ENCODE measurements around the gene EXOC3.

EXOC3 gene

GRCh38 chr5:402615-403359 is 40.2 kb upstream of the EXOC3 start:
- H3K4me1 ChIP-seq (ENCODE audit: low read length) = peaks cover 12% of the 10 kb centered on the region
- H4K20me1 ChIP-seq (ENCODE audit: insufficient read depth, low read length) = no peaks in the 10 kb centered on the region
- no peaks in the 10 kb centered on the region for H3K79me2 ChIP-seq (ENCODE audit: low read length)
- no peak overlapping the region for H3K9ac ChIP-seq (ENCODE audit: low read length)
- H3K27me3 ChIP-seq (ENCODE audit: low read depth, low read length) = peaks cover 11% of the 10 kb centered on the region
- H3K27ac ChIP-seq (ENCODE audit: low read length) = no peak overlapping the region
- no peak overlapping the region for H3K4me2 ChIP-seq (ENCODE audit: low read length)
- H3K9me3 ChIP-seq (ENCODE audit: insufficient read depth, low read length) = no peaks in the 10 kb centered on the region
- H3K4me3 ChIP-seq (ENCODE audit: low read length) = no peak overlapping the region
- H2AFZ ChIP-seq (ENCODE audit: low read depth, low read length) = no peak overlapping the region
- TF ChIP-seq CTCF (IDR thresholded peaks at IDR 0.05; ENCODE audit: low read depth, low read length) = no peak
- TF ChIP-seq EZH2phosphoT487 (IDR thresholded peaks at IDR 0.05; ENCODE audit: low read depth) = no peak
- H3K36me3 ChIP-seq (replicated peaks; ENCODE audit: low read depth, low read length) = no peaks in the 10 kb centered on the region

- no peaks in the 10 kb centered on the region for H3K36me3 ChIP-seq (replicated peaks; ENCODE audit: low read depth, low read length)
- no peak overlapping the region for H3K9ac ChIP-seq (ENCODE audit: low read length)
- peaks cover 11% of the 10 kb centered on the region for H3K27me3 ChIP-seq (ENCODE audit: low read depth, low read length)
- no peak overlapping the region for H2AFZ ChIP-seq (ENCODE audit: low read depth, low read length)
- H3K4me1 ChIP-seq (ENCODE audit: low read length) = peaks cover 12% of the 10 kb centered on the region
- H3K79me2 ChIP-seq (ENCODE audit: low read length) = no peaks in the 10 kb centered on the region
- TF ChIP-seq EZH2phosphoT487 (IDR thresholded peaks at IDR 0.05; ENCODE audit: low read depth) (no peak), CTCF (IDR thresholded peaks at IDR 0.05; ENCODE audit: low read depth, low read length) (no peak)
- H3K4me3 ChIP-seq (ENCODE audit: low read length) = no peak overlapping the region
- H3K9me3 ChIP-seq (ENCODE audit: insufficient read depth, low read length) = no peaks in the 10 kb centered on the region
- no peaks in the 10 kb centered on the region for H4K20me1 ChIP-seq (ENCODE audit: insufficient read depth, low read length)
- H3K27ac ChIP-seq (ENCODE audit: low read length) = no peak overlapping the region
- no peak overlapping the region for H3K4me2 ChIP-seq (ENCODE audit: low read length)
These were observed 39.0 kb upstream of the EXOC3 start for GRCh38 chr5:403995-404394.

DNA sequence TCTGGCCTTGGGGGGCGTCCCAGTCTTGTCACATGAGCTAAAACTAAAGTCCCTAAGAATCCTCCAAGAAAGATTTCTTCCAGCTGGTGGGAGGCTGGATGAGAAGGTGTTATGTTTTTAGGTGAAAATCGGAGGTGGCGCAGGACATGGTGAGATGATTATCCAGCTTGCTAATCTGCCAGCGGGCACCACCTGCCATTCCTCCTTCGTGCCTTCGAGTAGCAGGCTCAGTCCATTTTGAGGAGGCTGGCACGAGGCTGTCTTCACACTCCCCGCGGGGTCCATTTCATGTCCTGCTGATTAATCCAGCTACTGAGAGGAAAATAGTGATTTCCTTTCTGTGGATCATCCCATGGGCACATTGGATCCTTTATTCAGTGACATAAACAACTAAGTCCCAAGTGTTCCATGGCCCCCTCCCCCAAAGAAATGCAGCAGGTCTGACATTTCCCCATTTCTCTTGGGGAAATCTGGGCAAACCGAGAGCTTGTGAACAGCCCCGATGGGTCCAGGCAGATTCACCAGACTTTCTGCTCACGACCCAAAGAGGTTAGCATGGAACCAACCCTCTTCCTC is 38.2 kb upstream of the EXOC3 start:
- Histone ChIP-seq H3K9ac (ENCODE audit: low read length) (no peak overlapping the region), H3K36me3 (replicated peaks; ENCODE audit: low read depth, low read length) (no peaks in the 10 kb centered on the region), H3K79me2 (ENCODE audit: low read length) (no peaks in the 10 kb centered on the region), H3K27ac (ENCODE audit: low read length) (no peak overlapping the region), H3K4me1 (ENCODE audit: low read length) (peaks cover 7% of the 10 kb centered on the region), H2AFZ (ENCODE audit: low read depth, low read length) (no peak overlapping the region), H3K4me3 (ENCODE audit: low read length) (no peak overlapping the region), H4K20me1 (ENCODE audit: insufficient read depth, low read length) (no peaks in the 10 kb centered on the region), H3K27me3 (ENCODE audit: low read depth, low read length) (peaks cover 6% of the 10 kb centered on the region), H3K4me2 (ENCODE audit: low read length) (no peak overlapping the region), H3K9me3 (ENCODE audit: insufficient read depth, low read length) (no peaks in the 10 kb centered on the region)
- TF ChIP-seq EZH2phosphoT487 (IDR thresholded peaks at IDR 0.05; ENCODE audit: low read depth) (no peak), CTCF (IDR thresholded peaks at IDR 0.05; ENCODE audit: low read depth, low read length) (no peak)

DNA sequence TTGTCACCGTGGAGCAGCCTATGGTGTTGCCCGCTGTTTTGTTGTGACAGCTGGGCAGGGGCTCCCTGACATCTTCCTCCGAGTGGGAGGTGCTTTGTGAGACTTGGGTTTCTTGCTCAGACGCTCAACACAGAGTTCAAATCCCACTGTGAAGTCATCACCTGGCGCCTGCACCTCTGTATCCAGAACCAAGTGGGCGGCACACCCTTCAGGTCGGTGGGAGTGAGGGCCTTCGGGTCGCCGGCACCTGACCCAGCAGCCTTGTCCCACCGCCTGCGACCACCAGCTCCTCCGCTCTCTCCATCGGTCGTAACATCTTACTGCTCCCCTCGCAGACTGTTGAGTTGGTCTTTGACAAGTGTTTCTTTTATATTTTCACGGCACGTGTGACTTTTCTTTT is 37.6 kb upstream of the EXOC3 start:
- Histone ChIP-seq H2AFZ (ENCODE audit: low read depth, low read length) (no peak overlapping the region), H3K9ac (ENCODE audit: low read length) (no peak overlapping the region), H3K79me2 (ENCODE audit: low read length) (no peaks in the 10 kb centered on the region), H3K4me2 (ENCODE audit: low read length) (no peak overlapping the region), H3K36me3 (replicated peaks; ENCODE audit: low read depth, low read length) (no peaks in the 10 kb centered on the region), H3K4me1 (ENCODE audit: low read length) (peaks cover under 1% of the 10 kb centered on the region), H3K4me3 (ENCODE audit: low read length) (no peak overlapping the region), H3K27ac (ENCODE audit: low read length) (no peak overlapping the region), H4K20me1 (ENCODE audit: insufficient read depth, low read length) (no peaks in the 10 kb centered on the region), H3K9me3 (ENCODE audit: insufficient read depth, low read length) (no peaks in the 10 kb centered on the region), H3K27me3 (ENCODE audit: low read depth, low read length) (peaks cover under 1% of the 10 kb centered on the region)
- TF ChIP-seq EZH2phosphoT487 (IDR thresholded peaks at IDR 0.05; ENCODE audit: low read depth) = no peak
- TF ChIP-seq CTCF (IDR thresholded peaks at IDR 0.05; ENCODE audit: low read depth, low read length) = no peak
